CD4-positive, alpha-beta T cell (primary cell): ENCODE results near the gene NFX1. TPM values are rescaled to one million over a fixed set of nuclear protein-coding genes. Genes with fewer than 3 reads are reported as not detected.

ENCODE experiments used
- ATAC-seq: fragments of 200-7000 bp; cut with Tn5 transposase; one replicate; pipeline ENCODE4 v1.10.0; 2022; ENCODE audit warnings: mild to moderate bottlenecking; ENCODE audit not compliant: poor library complexity
- CTCF ChIA-PET: fragments of 350-600 bp; sonication (Branson Sonifier 250); formaldehyde crosslinking; loops from one replicate; lab custom pipeline; 2021; ENCODE audit warnings: antibody characterized with exemption, inconsistent platforms; lab: Charles Lee
- POLR2A ChIA-PET: fragments of 350-600 bp; sonication (Branson Sonifier 250); formaldehyde crosslinking; loops from one replicate; lab custom pipeline; 2021; ENCODE audit warnings: antibody characterized with exemption, inconsistent platforms; lab: Charles Lee
- DNase-seq, 14 experiments: peaks; one replicate each; pipeline ENCODE4 v3.0.0-alpha.2; 2013 to 2020; ENCODE audit warnings: mixed read lengths in 2 of 14
- H3K27ac ChIP-seq, 2 donors: one replicate each; pipeline versions ENCODE4 v1.5.1 to v1.7.0; 2013; ENCODE audit warnings: low read length in 2 of 2, low read depth in 1 of 2, mild to moderate bottlenecking in 1 of 2
- H3K27me3 ChIP-seq, 2 experiments: 1 replicate in 1 of 2; 2 replicates in 1 of 2; pipeline versions ENCODE4 v1.6.1 to v1.7.0; 2013; ENCODE audit warnings: low read length in 2 of 2, control low read depth in 1 of 2, mild to moderate bottlenecking in 1 of 2, moderate library complexity in 1 of 2; ENCODE audit not compliant: insufficient read depth in 2 of 2, control insufficient read depth in 1 of 2
- H3K36me3 ChIP-seq: one replicate; pipeline ENCODE4 v1.6.1; 2013; ENCODE audit warnings: low read length, control low read depth; ENCODE audit not compliant: insufficient read depth
- H3K4me1 ChIP-seq: one replicate; pipeline ENCODE4 v1.6.1; 2013; ENCODE audit warnings: low read length, control low read depth; ENCODE audit not compliant: insufficient read depth
- H3K4me3 ChIP-seq: one replicate; pipeline ENCODE4 v1.5.1; 2013; ENCODE audit warnings: mild to moderate bottlenecking, low read length, moderate library complexity
- H3K9me3 ChIP-seq, 2 experiments: 1 replicate in 1 of 2; 2 replicates in 1 of 2; pipeline versions ENCODE4 v1.6.1 to v1.7.0; 2013; ENCODE audit warnings: low read length in 2 of 2, mild to moderate bottlenecking in 2 of 2, control low read depth in 1 of 2, moderate library complexity in 1 of 2; ENCODE audit not compliant: control insufficient read depth in 1 of 2, insufficient read depth in 1 of 2
- H3K27ac Mint-ChIP-seq: one replicate; pipeline ENCODE4 v1.8.0; 2020; ENCODE audit warnings: mixed read lengths
- H3K27me3 Mint-ChIP-seq: one replicate; pipeline ENCODE4 v1.8.0; 2021; ENCODE audit warnings: mixed read lengths
- H3K36me3 Mint-ChIP-seq: one replicate; pipeline ENCODE4 v1.8.0; 2021; ENCODE audit warnings: low read depth, mixed read lengths
- H3K4me1 Mint-ChIP-seq: one replicate; pipeline ENCODE4 v1.8.0; 2021; ENCODE audit warnings: low read depth, mixed read lengths
- H3K4me3 Mint-ChIP-seq: one replicate; pipeline ENCODE4 v1.8.0; 2020; ENCODE audit warnings: mild to moderate bottlenecking, mixed read lengths
- H3K9me3 Mint-ChIP-seq: one replicate; pipeline ENCODE4 v1.8.0; 2020; ENCODE audit warnings: mixed read lengths
- intact Hi-C, 2 experiments: fragments of 100-400 bp; cut with DNase I in 1 of 2; cut with micrococcal nuclease in 1 of 2; formaldehyde crosslinking; loops; one replicate each; pipeline versions ENCODE4 v1.15.1 to v1.9.0; 2023 to 2025; cut with DNase I, micrococcal nuclease
- total RNA-seq, 174 experiments: library from RNA in 2 of 174; stranded (reverse) in 2 of 174; gene quantifications; one replicate each; pipeline ENCODE4 v1.2.3 and lab custom pipeline; 2021 to 2026
- TF ChIP-seq, protein P1 (sequence below): fragments of 200-600 bp; IDR thresholded peaks from one replicate; pipeline ENCODE4 v1.8.0; 2022; ENCODE audit warnings: antibody characterized with exemption, mild to moderate bottlenecking

NFX1 gene
- total RNA-seq, 2 experiments from 2014 or later = 33.1 to 34.1 TPM

DNA sequence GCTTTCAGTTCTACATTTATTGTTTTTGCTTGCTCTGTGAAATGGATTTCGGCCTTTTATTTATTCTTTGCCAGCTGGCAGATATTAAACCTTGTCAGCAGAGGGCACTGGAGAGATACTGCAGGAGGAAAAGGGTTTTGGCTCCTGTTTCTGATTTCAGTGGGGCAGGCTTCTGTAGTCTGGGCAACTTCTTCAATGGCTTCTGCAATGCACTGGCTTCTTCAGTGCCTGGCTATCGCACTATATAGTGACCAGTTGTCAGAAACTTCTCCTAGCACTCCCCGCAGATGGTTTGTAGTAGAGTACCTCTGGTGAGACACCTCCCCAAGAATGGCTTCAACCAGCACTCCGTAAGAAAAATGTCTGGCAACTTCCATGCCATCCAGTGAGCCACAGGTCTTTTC, 3.2 kb upstream of the NFX1 start:
- Mint-ChIP-seq H3K4me3 (peak overlapping the region; percentile 78), H3K4me1 (peaks cover 33% of the 10 kb centered on the region), H3K9me3 (no peaks in the 10 kb centered on the region), H3K36me3 (peaks cover 43% of the 10 kb centered on the region), H3K27ac (peak overlapping the region; percentile 99), H3K27me3 (no peaks in the 10 kb centered on the region)
- TF ChIP-seq, protein P1, sequence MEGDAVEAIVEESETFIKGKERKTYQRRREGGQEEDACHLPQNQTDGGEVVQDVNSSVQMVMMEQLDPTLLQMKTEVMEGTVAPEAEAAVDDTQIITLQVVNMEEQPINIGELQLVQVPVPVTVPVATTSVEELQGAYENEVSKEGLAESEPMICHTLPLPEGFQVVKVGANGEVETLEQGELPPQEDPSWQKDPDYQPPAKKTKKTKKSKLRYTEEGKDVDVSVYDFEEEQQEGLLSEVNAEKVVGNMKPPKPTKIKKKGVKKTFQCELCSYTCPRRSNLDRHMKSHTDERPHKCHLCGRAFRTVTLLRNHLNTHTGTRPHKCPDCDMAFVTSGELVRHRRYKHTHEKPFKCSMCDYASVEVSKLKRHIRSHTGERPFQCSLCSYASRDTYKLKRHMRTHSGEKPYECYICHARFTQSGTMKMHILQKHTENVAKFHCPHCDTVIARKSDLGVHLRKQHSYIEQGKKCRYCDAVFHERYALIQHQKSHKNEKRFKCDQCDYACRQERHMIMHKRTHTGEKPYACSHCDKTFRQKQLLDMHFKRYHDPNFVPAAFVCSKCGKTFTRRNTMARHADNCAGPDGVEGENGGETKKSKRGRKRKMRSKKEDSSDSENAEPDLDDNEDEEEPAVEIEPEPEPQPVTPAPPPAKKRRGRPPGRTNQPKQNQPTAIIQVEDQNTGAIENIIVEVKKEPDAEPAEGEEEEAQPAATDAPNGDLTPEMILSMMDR = peak; percentile 84
- CTCF ChIA-PET = interaction anchor here (0.6 to 2.0 kb wide), 19 partner anchors 9 to 180 kb away, joined by 3 to 17 read pairs (median 4); partner anchors contain the start of genes BAG1 and CHMP5
- intact Hi-C loops = loop anchor here (2.0 to 10.0 kb wide), 4 partner anchors 180 to 712 kb away; partner anchors contain the start of gene NDUFB6 (in 1 of the 2)
- no peaks in the 10 kb centered on the region for H3K27me3 ChIP-seq
- no peak for ATAC-seq
- H3K4me3 ChIP-seq = no peak overlapping the region
- H3K27ac ChIP-seq = peak overlapping the region in 1 of 2 donors; percentile 11
- POLR2A ChIA-PET = interaction anchor here (0.6 to 1.8 kb wide), 4 partner anchors 9 to 212 kb away, joined by 3 to 6 read pairs (median 4); partner anchors contain the start of genes BAG1, CHMP5 and NOL6
- H3K36me3 ChIP-seq = peaks cover 10% of the 10 kb centered on the region
- peaks cover 36% of the 10 kb centered on the region for H3K4me1 ChIP-seq
- H3K9me3 ChIP-seq = no peaks in the 10 kb centered on the region
- DNase-seq = peak in 11 of 14 experiments; percentile 13 to 84 (median 45)

DNA sequence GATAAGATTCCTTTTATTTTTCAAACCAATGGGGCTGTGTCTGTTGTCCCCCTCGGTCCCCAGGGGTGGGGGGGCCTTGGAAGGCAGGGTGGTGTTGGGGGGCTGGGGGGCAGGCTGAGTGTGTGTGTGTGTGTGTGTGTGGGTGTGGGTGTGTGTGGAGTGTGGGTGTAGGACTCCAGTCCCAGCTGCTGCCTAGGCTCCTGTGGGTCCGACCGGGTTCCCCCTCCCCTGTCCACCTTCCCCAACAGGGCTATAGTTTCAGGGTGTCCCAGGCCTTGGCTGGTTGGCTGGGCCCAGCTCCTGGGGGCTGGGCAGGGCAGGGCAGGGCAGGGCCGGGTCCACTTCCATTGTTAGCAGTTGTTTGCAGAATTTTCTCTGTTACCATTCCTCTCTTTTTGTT, 2.1 kb upstream of the NFX1 start:
- intact Hi-C loops = loop anchor here in 1 of 2 experiments (5.0 to 10.0 kb wide), 3 partner anchors 179 to 713 kb away; partner anchors contain the start of gene NDUFB6
- no peak overlapping the region for H3K4me3 Mint-ChIP-seq
- DNase-seq = peak in 1 of 14 experiments; percentile 34

DNA sequence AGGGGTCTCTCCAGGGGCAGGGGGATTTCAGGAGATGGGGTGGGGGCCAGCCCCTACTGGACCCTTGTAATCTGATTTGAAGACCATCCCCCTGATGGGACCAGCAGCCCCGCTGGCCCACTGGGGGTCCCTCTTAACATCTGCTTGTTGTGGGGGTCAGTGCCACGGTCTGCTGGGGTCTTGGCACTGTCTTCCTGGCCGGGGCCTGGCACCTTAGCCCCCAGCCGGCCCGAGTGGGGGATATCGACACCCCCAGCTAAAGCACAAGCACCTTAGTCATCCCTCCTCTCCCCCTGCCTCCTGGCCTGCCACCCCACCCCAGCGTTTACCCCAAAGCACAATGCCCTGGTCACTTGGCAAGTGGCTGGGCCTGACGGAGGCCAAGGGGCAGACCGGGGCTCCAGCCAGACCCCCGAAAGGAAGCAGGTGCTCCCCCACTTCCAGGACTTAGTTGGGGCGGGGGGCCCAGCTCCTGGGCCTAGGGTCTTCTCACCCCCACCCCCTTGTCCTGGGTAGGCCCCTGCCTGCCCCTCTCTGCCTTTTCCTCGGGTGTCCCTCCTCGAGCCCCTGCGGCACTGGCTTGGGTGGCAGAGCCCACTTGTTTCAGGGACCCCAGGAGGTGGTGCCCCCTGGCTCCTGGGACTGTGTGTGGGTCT, 1.4 kb upstream of the NFX1 start:
- Mint-ChIP-seq H3K9me3 (no peaks in the 10 kb centered on the region), H3K36me3 (peaks cover 44% of the 10 kb centered on the region), H3K4me1 (peaks cover 52% of the 10 kb centered on the region), H3K27me3 (no peaks in the 10 kb centered on the region), H3K4me3 (peak overlapping the region; percentile 68), H3K27ac (peak overlapping the region; percentile 99)
- intact Hi-C loops = loop anchor here in 1 of 2 experiments (5.0 to 10.0 kb wide), 3 partner anchors 178 to 714 kb away; partner anchors contain the start of gene NDUFB6
- H3K36me3 ChIP-seq = peaks cover 15% of the 10 kb centered on the region
- ChIA-PET CTCF (no interaction called here), POLR2A (interaction anchor here (2.0 to 2.7 kb wide), 5 partner anchors 15 to 185 kb away, joined by 12 to 71 read pairs (median 30); partner anchors contain the start of genes AQP3, B4GALT1, BAG1 and CHMP5)
- no peaks in the 10 kb centered on the region for H3K27me3 ChIP-seq
- no peaks in the 10 kb centered on the region for H3K9me3 ChIP-seq
- ATAC-seq (no peak), DNase-seq (peak in 4 of 14 experiments; percentile 1 to 50 (median 10))
- H3K27ac ChIP-seq = peak overlapping the region; percentile 94 to 100
- peaks cover 47% of the 10 kb centered on the region for H3K4me1 ChIP-seq
- TF ChIP-seq, protein P1 = no peak
- peak overlapping the region; percentile 92 for H3K4me3 ChIP-seq

More for the DNA sequence above, 2.1 kb upstream of the NFX1 start:
- peaks cover 44% of the 10 kb centered on the region for H3K4me1 Mint-ChIP-seq
- ChIA-PET POLR2A (interaction anchor here (1.0 to 1.8 kb wide), 2 partner anchors 24 to 186 kb away, joined by 4 to 6 read pairs; partner anchors contain the start of genes BAG1, CHMP5 and NOL6), CTCF (interaction anchor here (1.6 to 2.0 kb wide), 4 partner anchors 12 to 87 kb away, joined by 4 to 8 read pairs (median 6); partner anchors contain the start of genes BAG1 and CHMP5)
- H3K4me3 ChIP-seq = no peak overlapping the region
- no peaks in the 10 kb centered on the region for H3K9me3 Mint-ChIP-seq
- H3K27ac Mint-ChIP-seq = peak overlapping the region; percentile 99
- H3K4me1 ChIP-seq = peaks cover 47% of the 10 kb centered on the region
- no peaks in the 10 kb centered on the region for H3K27me3 Mint-ChIP-seq
- H3K27me3 ChIP-seq = no peaks in the 10 kb centered on the region
- H3K27ac ChIP-seq = peak overlapping the region in 1 of 2 donors; percentile 94
- H3K36me3 ChIP-seq = peaks cover 9% of the 10 kb centered on the region
- H3K9me3 ChIP-seq = no peaks in the 10 kb centered on the region
- no peak for ATAC-seq
- H3K36me3 Mint-ChIP-seq = peaks cover 42% of the 10 kb centered on the region
- TF ChIP-seq, protein P1 = no peak
